ENCODE measurements around the gene TSC22D2.

TSC22D2 gene

DNA sequence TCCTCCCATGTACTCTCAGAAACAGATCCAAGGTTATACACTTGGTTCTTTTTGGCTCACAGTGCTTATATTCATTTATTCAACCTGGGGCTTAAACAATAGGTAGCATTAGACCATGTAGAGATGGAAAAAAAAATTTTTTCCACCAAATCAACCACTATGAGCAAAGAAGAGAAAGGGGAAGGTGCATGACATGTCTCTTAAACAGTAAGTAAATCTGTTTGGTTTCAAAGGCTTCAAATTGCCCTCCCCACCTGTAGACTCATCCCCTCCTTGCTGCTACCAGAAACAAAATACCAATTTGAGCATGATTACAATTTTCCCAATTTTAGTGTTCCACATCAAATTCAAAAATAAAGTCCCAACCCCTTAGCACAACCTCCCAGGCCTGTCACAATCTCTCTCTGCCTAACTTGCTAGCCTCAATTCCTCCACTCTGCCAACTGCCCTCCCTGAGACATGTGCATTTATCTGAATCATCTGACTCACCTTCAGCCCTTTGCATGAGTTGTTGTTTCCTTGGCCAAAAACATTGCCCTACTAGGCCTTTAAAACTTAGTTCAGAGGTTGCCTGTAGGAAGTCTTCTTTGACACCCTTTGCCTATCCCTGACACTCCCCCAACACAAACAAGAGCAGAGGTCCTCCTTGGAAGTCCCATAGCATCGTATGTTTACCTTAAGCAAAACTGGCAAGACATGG is 30.3 kb upstream of the TSC22D2 start:
- TF ChIP-seq, protein P1, sequence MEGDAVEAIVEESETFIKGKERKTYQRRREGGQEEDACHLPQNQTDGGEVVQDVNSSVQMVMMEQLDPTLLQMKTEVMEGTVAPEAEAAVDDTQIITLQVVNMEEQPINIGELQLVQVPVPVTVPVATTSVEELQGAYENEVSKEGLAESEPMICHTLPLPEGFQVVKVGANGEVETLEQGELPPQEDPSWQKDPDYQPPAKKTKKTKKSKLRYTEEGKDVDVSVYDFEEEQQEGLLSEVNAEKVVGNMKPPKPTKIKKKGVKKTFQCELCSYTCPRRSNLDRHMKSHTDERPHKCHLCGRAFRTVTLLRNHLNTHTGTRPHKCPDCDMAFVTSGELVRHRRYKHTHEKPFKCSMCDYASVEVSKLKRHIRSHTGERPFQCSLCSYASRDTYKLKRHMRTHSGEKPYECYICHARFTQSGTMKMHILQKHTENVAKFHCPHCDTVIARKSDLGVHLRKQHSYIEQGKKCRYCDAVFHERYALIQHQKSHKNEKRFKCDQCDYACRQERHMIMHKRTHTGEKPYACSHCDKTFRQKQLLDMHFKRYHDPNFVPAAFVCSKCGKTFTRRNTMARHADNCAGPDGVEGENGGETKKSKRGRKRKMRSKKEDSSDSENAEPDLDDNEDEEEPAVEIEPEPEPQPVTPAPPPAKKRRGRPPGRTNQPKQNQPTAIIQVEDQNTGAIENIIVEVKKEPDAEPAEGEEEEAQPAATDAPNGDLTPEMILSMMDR (IDR thresholded peaks at IDR 0.05; ENCODE audit: insufficient read depth, low read length, poor library complexity, severe bottlenecking): no peak
- no peak for TF ChIP-seq EZH2phosphoT487 (conservative IDR thresholded peaks at IDR 0.05; ENCODE audit: low read length)
- no peak overlapping the region for H3K4me2 ChIP-seq (ENCODE audit: low read depth, low read length, poor library complexity, severe bottlenecking)
- H3K9me2 ChIP-seq (replicated peaks; ENCODE audit: insufficient read depth, low read length): no peaks in the 10 kb centered on the region
- H3K4me3 ChIP-seq (ENCODE audit: insufficient read depth, low read length, poor library complexity, severe bottlenecking): no peak overlapping the region
- H3K9ac ChIP-seq (ENCODE audit: low read length): no peak overlapping the region
- H3F3A ChIP-seq (ENCODE audit: insufficient read depth): no peaks in the 10 kb centered on the region
- no peaks in the 10 kb centered on the region for H4K20me1 ChIP-seq (ENCODE audit: low read depth, low read length)
- H3K36me3 ChIP-seq (ENCODE audit: low read length): no peaks in the 10 kb centered on the region
- no peak overlapping the region for H2AFZ ChIP-seq (ENCODE audit: low read depth, low read length, severe bottlenecking)
- H3K27me3 ChIP-seq (ENCODE audit: low read length): no peaks in the 10 kb centered on the region
- H3K79me2 ChIP-seq (ENCODE audit: insufficient read depth, low read length): no peaks in the 10 kb centered on the region
- H3K27ac ChIP-seq (ENCODE audit: low read depth, low read length): no peak overlapping the region
- H3K9me3 ChIP-seq (ENCODE audit: insufficient read depth, low read length): no peaks in the 10 kb centered on the region

- Histone ChIP-seq H4K20me1 (ENCODE audit: low read depth, low read length) (no peaks in the 10 kb centered on the region), H3K4me2 (ENCODE audit: low read depth, low read length, poor library complexity, severe bottlenecking) (no peak overlapping the region), H3K9ac (ENCODE audit: low read length) (no peak overlapping the region), H3K27me3 (ENCODE audit: low read length) (no peaks in the 10 kb centered on the region), H3F3A (ENCODE audit: insufficient read depth) (no peaks in the 10 kb centered on the region), H3K9me3 (ENCODE audit: insufficient read depth, low read length) (no peaks in the 10 kb centered on the region), H3K79me2 (ENCODE audit: insufficient read depth, low read length) (no peaks in the 10 kb centered on the region), H2AFZ (ENCODE audit: low read depth, low read length, severe bottlenecking) (no peak overlapping the region), H3K27ac (ENCODE audit: low read depth, low read length) (no peak overlapping the region), H3K9me2 (replicated peaks; ENCODE audit: insufficient read depth, low read length) (no peaks in the 10 kb centered on the region), H3K4me3 (ENCODE audit: insufficient read depth, low read length, poor library complexity, severe bottlenecking) (no peak overlapping the region), H3K36me3 (ENCODE audit: low read length) (no peaks in the 10 kb centered on the region)
- no peak for TF ChIP-seq EZH2phosphoT487 (conservative IDR thresholded peaks at IDR 0.05; ENCODE audit: low read length)
- TF ChIP-seq, protein P1 (IDR thresholded peaks at IDR 0.05; ENCODE audit: insufficient read depth, low read length, poor library complexity, severe bottlenecking): no peak
These were observed 29.8 kb upstream of the TSC22D2 start for GRCh38 chr3:150378301-150378748.

GRCh38 chr3:150379469-150379868 is 28.6 kb upstream of the TSC22D2 start:
- no peaks in the 10 kb centered on the region for H3K9me3 ChIP-seq (ENCODE audit: insufficient read depth, low read length)
- H3K4me2 ChIP-seq (ENCODE audit: low read depth, low read length, poor library complexity, severe bottlenecking): no peak overlapping the region
- H3K9me2 ChIP-seq (replicated peaks; ENCODE audit: insufficient read depth, low read length): no peaks in the 10 kb centered on the region
- no peak overlapping the region for H3K9ac ChIP-seq (ENCODE audit: low read length)
- H3K27me3 ChIP-seq (ENCODE audit: low read length): no peaks in the 10 kb centered on the region
- no peak overlapping the region for H3K27ac ChIP-seq (ENCODE audit: low read depth, low read length)
- no peaks in the 10 kb centered on the region for H4K20me1 ChIP-seq (ENCODE audit: low read depth, low read length)
- H3F3A ChIP-seq (ENCODE audit: insufficient read depth): no peaks in the 10 kb centered on the region
- no peak overlapping the region for H2AFZ ChIP-seq (ENCODE audit: low read depth, low read length, severe bottlenecking)
- H3K36me3 ChIP-seq (ENCODE audit: low read length): no peaks in the 10 kb centered on the region
- no peak overlapping the region for H3K4me3 ChIP-seq (ENCODE audit: insufficient read depth, low read length, poor library complexity, severe bottlenecking)
- TF ChIP-seq, protein P1 (IDR thresholded peaks at IDR 0.05; ENCODE audit: insufficient read depth, low read length, poor library complexity, severe bottlenecking): no peak
- no peak for TF ChIP-seq EZH2phosphoT487 (conservative IDR thresholded peaks at IDR 0.05; ENCODE audit: low read length)
- H3K79me2 ChIP-seq (ENCODE audit: insufficient read depth, low read length): no peaks in the 10 kb centered on the region
